Mucosa of stomach (tissue), 1 donor: ENCODE data around the gene DOCK4.

Experiments
- H3K27me3 ChIP-seq: one replicate; pipeline ENCODE4 v1.7.0; 2013; ENCODE audit warnings: mild to moderate bottlenecking, low read length; ENCODE audit not compliant: control insufficient read depth, insufficient read depth
- H3K36me3 ChIP-seq: one replicate; pipeline ENCODE4 v1.7.0; 2013; ENCODE audit warnings: low read length; ENCODE audit not compliant: control insufficient read depth, insufficient read depth
- H3K4me1 ChIP-seq: one replicate; pipeline ENCODE4 v1.7.0; 2013; ENCODE audit warnings: mild to moderate bottlenecking, low read length; ENCODE audit not compliant: control insufficient read depth, insufficient read depth
- H3K4me3 ChIP-seq: one replicate; pipeline ENCODE4 v1.7.0; 2013; ENCODE audit warnings: low read length
- H3K9ac ChIP-seq: one replicate; pipeline ENCODE4 v1.7.0; 2013; ENCODE audit warnings: mild to moderate bottlenecking, low read length, moderate library complexity
- H3K9me3 ChIP-seq: one replicate; pipeline ENCODE4 v1.7.0; 2013; ENCODE audit warnings: mild to moderate bottlenecking, low read length, moderate library complexity; ENCODE audit not compliant: control insufficient read depth
- donor health status: Pancreatic carcinoma.

The DOCK4 gene

GRCh38 chr7:111710839-111711380, 495.3 kb downstream of the DOCK4 start:
- Histone ChIP-seq H3K36me3 (no peaks in the 10 kb centered on the region), H3K9me3 (no peaks in the 10 kb centered on the region), H3K9ac (no peak overlapping the region), H3K27me3 (no peaks in the 10 kb centered on the region), H3K4me1 (no peaks in the 10 kb centered on the region), H3K4me3 (no peak overlapping the region)

GRCh38 chr7:111708072-111708471, 498.1 kb downstream of the DOCK4 start:
- Histone ChIP-seq H3K4me3 (no peak overlapping the region), H3K36me3 (no peaks in the 10 kb centered on the region), H3K4me1 (no peaks in the 10 kb centered on the region), H3K9ac (no peak overlapping the region), H3K9me3 (no peaks in the 10 kb centered on the region), H3K27me3 (no peaks in the 10 kb centered on the region)

GRCh38 chr7:111705807-111706206, 500.4 kb downstream of the DOCK4 start:
- H3K4me3 ChIP-seq, result no peak overlapping the region
- H3K36me3 ChIP-seq, result no peaks in the 10 kb centered on the region
- H3K9me3 ChIP-seq, result no peaks in the 10 kb centered on the region
- no peaks in the 10 kb centered on the region for H3K4me1 ChIP-seq
- no peaks in the 10 kb centered on the region for H3K27me3 ChIP-seq
- H3K9ac ChIP-seq, result no peak overlapping the region

GRCh38 chr7:111697771-111698170, 508.4 kb downstream of the DOCK4 start:
- no peaks in the 10 kb centered on the region for H3K9me3 ChIP-seq
- no peak overlapping the region for H3K9ac ChIP-seq
- H3K4me1 ChIP-seq, result no peaks in the 10 kb centered on the region
- H3K4me3 ChIP-seq, result no peak overlapping the region
- no peaks in the 10 kb centered on the region for H3K36me3 ChIP-seq
- H3K27me3 ChIP-seq, result no peaks in the 10 kb centered on the region

GRCh38 chr7:111694376-111694775, 511.8 kb downstream of the DOCK4 start:
- H3K36me3 ChIP-seq, result no peaks in the 10 kb centered on the region
- no peak overlapping the region for H3K9ac ChIP-seq
- H3K27me3 ChIP-seq, result no peaks in the 10 kb centered on the region
- H3K9me3 ChIP-seq, result no peaks in the 10 kb centered on the region
- no peak overlapping the region for H3K4me3 ChIP-seq
- H3K4me1 ChIP-seq, result no peaks in the 10 kb centered on the region

- Histone ChIP-seq H3K9me3 (no peaks in the 10 kb centered on the region), H3K4me3 (no peak overlapping the region), H3K36me3 (no peaks in the 10 kb centered on the region), H3K4me1 (no peaks in the 10 kb centered on the region), H3K27me3 (no peaks in the 10 kb centered on the region), H3K9ac (no peak overlapping the region)
These were observed 515.7 kb downstream of the DOCK4 start for GRCh38 chr7:111690364-111691111.

GRCh38 chr7:111685349-111685748, 520.9 kb downstream of the DOCK4 start:
- H3K9ac ChIP-seq, result no peak overlapping the region
- no peaks in the 10 kb centered on the region for H3K4me1 ChIP-seq
- no peak overlapping the region for H3K4me3 ChIP-seq
- no peaks in the 10 kb centered on the region for H3K27me3 ChIP-seq
- H3K36me3 ChIP-seq, result no peaks in the 10 kb centered on the region
- no peaks in the 10 kb centered on the region for H3K9me3 ChIP-seq

- Histone ChIP-seq H3K9me3 (no peaks in the 10 kb centered on the region), H3K4me3 (no peak overlapping the region), H3K9ac (no peak overlapping the region)
These were observed 523.4 kb downstream of the DOCK4 start for GRCh38 chr7:111682588-111683340.

GRCh38 chr7:111681242-111681641, 525.0 kb downstream of the DOCK4 start:
- no peaks in the 10 kb centered on the region for H3K9me3 ChIP-seq
- no peak overlapping the region for H3K9ac ChIP-seq
- no peaks in the 10 kb centered on the region for H3K27me3 ChIP-seq
- no peaks in the 10 kb centered on the region for H3K4me1 ChIP-seq
- H3K4me3 ChIP-seq, result no peak overlapping the region
- H3K36me3 ChIP-seq, result no peaks in the 10 kb centered on the region

More at GRCh38 chr7:111682588-111683340, 523.4 kb downstream of the DOCK4 start:
- Histone ChIP-seq H3K27me3 (no peaks in the 10 kb centered on the region), H3K4me1 (no peaks in the 10 kb centered on the region), H3K36me3 (no peaks in the 10 kb centered on the region)

GRCh38 chr7:111678986-111679385, 527.2 kb downstream of the DOCK4 start:
- no peak overlapping the region for H3K4me3 ChIP-seq
- no peaks in the 10 kb centered on the region for H3K4me1 ChIP-seq
- no peak overlapping the region for H3K9ac ChIP-seq

GRCh38 chr7:111678281-111678680, 527.9 kb downstream of the DOCK4 start:
- Histone ChIP-seq H3K4me1 (no peaks in the 10 kb centered on the region), H3K9ac (no peak overlapping the region), H3K9me3 (no peaks in the 10 kb centered on the region), H3K27me3 (no peaks in the 10 kb centered on the region), H3K4me3 (no peak overlapping the region), H3K36me3 (no peaks in the 10 kb centered on the region)

More at GRCh38 chr7:111678986-111679385, 527.2 kb downstream of the DOCK4 start:
- no peaks in the 10 kb centered on the region for H3K9me3 ChIP-seq
- no peaks in the 10 kb centered on the region for H3K27me3 ChIP-seq
- no peaks in the 10 kb centered on the region for H3K36me3 ChIP-seq

GRCh38 chr7:111677848-111678247, 528.4 kb downstream of the DOCK4 start:
- no peak overlapping the region for H3K4me3 ChIP-seq
- H3K36me3 ChIP-seq, result no peaks in the 10 kb centered on the region
- no peaks in the 10 kb centered on the region for H3K4me1 ChIP-seq
- H3K27me3 ChIP-seq, result no peaks in the 10 kb centered on the region
- no peaks in the 10 kb centered on the region for H3K9me3 ChIP-seq
- no peak overlapping the region for H3K9ac ChIP-seq
